ENCODE measurements around the gene ISY1. TPM values are rescaled to one million over a fixed set of nuclear protein-coding genes. Genes with fewer than 3 reads are reported as not detected.

ISY1 gene
- 62.3 and 63.1 TPM in 2 replicates for total RNA-seq (2021)
- Bru-seq, nascent RNA, result percentile 80 among the genes with signal in this experiment
- BruChase-seq, experiment 1, labeled RNA remaining after a 2-hour chase, result percentile 89 among the genes with signal in this experiment
- BruChase-seq, experiment 2, labeled RNA remaining after a 6-hour chase, result percentile 95 among the genes with signal in this experiment
- long read RNA-seq, transcript ISY1-203 (11 exons, 3,842 nt), result major isoform, 94 of 112 reads
- long read RNA-seq, partial matches to known transcripts, result 3 of 112 reads
- long read RNA-seq, other reads (novel, unspliced or antisense), result 11 of 112 reads

- Histone ChIP-seq H3K36me3 (ENCODE audit: low read depth) (0 out of 2 replicates have a peak, but pooled peaks cover 4% of the 10 kb centered on the region), H3K27me3 (ENCODE audit: insufficient read depth, low read depth) (no peaks in the 10 kb centered on the region), H3K79me2 (ENCODE audit: low read depth) (peaks cover 21% of the 10 kb centered on the region), H2AFZ (peak within 1 kb of the TSS; percentile 93), H3K9me3 (ENCODE audit: insufficient read depth, low read depth) (no peaks in the 10 kb centered on the region), H3K27ac (peak within 1 kb of the TSS; percentile 88), H3K4me1 (replicated peaks; ENCODE audit: insufficient read depth) (peaks cover 21% of the 10 kb centered on the region), H4K20me1 (ENCODE audit: insufficient read depth) (peaks cover under 1% of the 10 kb centered on the region; the same call in 1 of the 2 replicates), H3F3A (ENCODE audit: insufficient read depth, low read depth) (peaks cover 45% of the 10 kb centered on the region), H3K4me3 (peak within 1 kb of the TSS; percentile 78), H3K4me2 (peak within 1 kb of the TSS; percentile 91), H3K9me2 (ENCODE audit: insufficient read depth) (no peaks in the 10 kb centered on the region)
- ChIA-PET POLR2A (ENCODE audit: unreplicated experiment) (interaction anchor here (0.6 to 0.9 kb wide), 5 partner anchors 79 to 1382 kb away, joined by 3 to 15 read pairs (median 5); no protein-coding TSS in a partner anchor), CTCF (interaction anchor here (0.6 to 0.8 kb wide), 4 partner anchors 40 to 191 kb away, joined by 3 to 4 read pairs (median 4); partner anchors contain the start of gene RAB43)
- TSS peak; percentile 97 for BruUV-seq (replicated peaks)
- TF ChIP-seq EZH2 (IDR thresholded peaks at IDR 0.05; ENCODE audit: low read depth), result no peak
- TF ChIP-seq CTCF (conservative IDR thresholded peaks at IDR 0.05), result peak; percentile 84
- intact Hi-C loops (cut with micrococcal nuclease; ENCODE audit: unreplicated experiment), result loop anchor here (1.0 kb wide), 1 partner anchor 84 kb away; no protein-coding TSS in a partner anchor
- DNase-seq, result peak; percentile 86 to 89
These were observed at the start of gene ISY1 for GRCh38 chr3:129160891-129161859. Gene ISY1 (minus strand): TSS chr3:129161063. CDS start chr3:129160975, 88 bp downstream.

- Histone ChIP-seq H4K20me1 (ENCODE audit: insufficient read depth) (no peaks in the 10 kb centered on the region), H3K9me3 (ENCODE audit: insufficient read depth, low read depth) (no peaks in the 10 kb centered on the region; the same call in 1 of the 2 replicates), H3K4me2 (no peak overlapping the region), H3K9me2 (ENCODE audit: insufficient read depth) (no peaks in the 10 kb centered on the region), H3K4me3 (no peak overlapping the region), H3K4me1 (replicated peaks; ENCODE audit: insufficient read depth) (peaks cover 16% of the 10 kb centered on the region), H2AFZ (no peak overlapping the region), H3F3A (ENCODE audit: insufficient read depth, low read depth) (peaks cover 13% of the 10 kb centered on the region), H3K36me3 (ENCODE audit: low read depth) (no peaks in the 10 kb centered on the region), H3K27ac (no peak overlapping the region), H3K27me3 (ENCODE audit: insufficient read depth, low read depth) (no peaks in the 10 kb centered on the region), H3K79me2 (ENCODE audit: low read depth) (no peaks in the 10 kb centered on the region)
- no peak for DNase-seq
- intact Hi-C loops (cut with micrococcal nuclease; ENCODE audit: unreplicated experiment), result no loop called here
- ChIA-PET CTCF (interaction anchor here (0.6 kb wide), 2 partner anchors 28 to 29 kb away, joined by 3 to 4 read pairs; no protein-coding TSS in a partner anchor), POLR2A (ENCODE audit: unreplicated experiment) (interaction anchor here (0.6 kb wide), 1 partner anchor 19 kb away, joined by 3 read pairs; no protein-coding TSS in a partner anchor)
- BruUV-seq (replicated peaks), result no TSS peak
- no peak for TF ChIP-seq CTCF (conservative IDR thresholded peaks at IDR 0.05)
- TF ChIP-seq EZH2 (IDR thresholded peaks at IDR 0.05; ENCODE audit: low read depth), result no peak
These were observed 46.6 kb upstream of the ISY1 start for GRCh38 chr3:129207479-129207878.
